Adrenal gland (tissue), 5 donors: ENCODE results near the gene SLC25A45.

Source experiments
- POLR2A ChIP-seq, 2 donors: fragments of 450-650 bp; IDR thresholded peaks; one replicate each; pipeline ENCODE4 v1.6.1; 2017; ENCODE audit warnings: antibody characterized with exemption in 2 of 2, mild to moderate bottlenecking in 2 of 2, moderate library complexity in 1 of 2
- TF ChIP-seq, protein P1 (sequence below), 6 experiments: fragments of 450-650 bp in 4 of 6; fragments of 200-600 bp in 2 of 6; sonication (generic) in 1 of 6; IDR thresholded peaks; 1 replicate in 5 of 6; 2 replicates in 1 of 6; pipeline versions ENCODE4 v1.5.1 to v1.8.0; 2016 to 2021; ENCODE audit warnings: antibody characterized with exemption in 6 of 6, mild to moderate bottlenecking in 2 of 6, moderate library complexity in 1 of 6
- donor health status: DM: no; HTN: no; CAD: no.

DNA sequence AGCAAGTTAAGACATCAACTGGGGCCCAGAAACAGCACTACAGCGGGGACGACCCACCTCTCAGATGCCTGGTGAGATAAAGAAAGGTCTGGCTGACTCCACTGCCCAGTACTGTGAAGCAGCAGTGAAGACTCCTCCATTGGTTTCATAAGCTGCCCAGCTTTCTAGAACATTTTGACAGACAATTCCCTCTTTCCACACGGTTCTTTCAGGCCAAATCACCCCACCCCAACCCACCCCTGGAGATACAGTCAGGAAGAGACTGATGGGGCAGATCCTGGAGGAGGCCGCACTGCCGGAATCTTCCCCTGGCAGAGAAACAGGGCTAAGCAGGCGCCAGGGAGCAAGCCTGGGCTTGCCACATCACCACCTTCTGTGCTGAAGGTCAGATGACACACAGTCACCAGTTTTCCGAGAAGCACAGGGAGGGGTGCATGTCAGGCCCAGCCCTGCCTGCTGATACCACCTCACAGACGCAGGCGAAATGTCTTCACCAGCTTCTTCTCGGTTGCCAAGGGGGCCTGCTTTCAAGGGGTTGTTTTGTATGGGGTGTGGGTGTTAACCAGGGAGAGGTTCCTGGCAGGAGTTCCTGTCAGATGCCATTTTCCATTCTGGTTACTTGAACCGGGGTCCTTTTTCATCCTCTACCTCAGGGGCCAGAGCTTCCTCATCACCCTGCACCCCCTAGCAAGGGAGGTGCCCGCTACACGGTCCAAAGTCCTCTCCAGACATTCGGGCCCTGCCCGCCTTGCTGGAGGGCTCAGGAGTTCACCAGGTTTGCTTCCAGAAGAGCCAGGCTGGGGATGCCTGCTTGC lies 38.7 kb upstream of the SLC25A45 start:
- TF ChIP-seq, protein P1, sequence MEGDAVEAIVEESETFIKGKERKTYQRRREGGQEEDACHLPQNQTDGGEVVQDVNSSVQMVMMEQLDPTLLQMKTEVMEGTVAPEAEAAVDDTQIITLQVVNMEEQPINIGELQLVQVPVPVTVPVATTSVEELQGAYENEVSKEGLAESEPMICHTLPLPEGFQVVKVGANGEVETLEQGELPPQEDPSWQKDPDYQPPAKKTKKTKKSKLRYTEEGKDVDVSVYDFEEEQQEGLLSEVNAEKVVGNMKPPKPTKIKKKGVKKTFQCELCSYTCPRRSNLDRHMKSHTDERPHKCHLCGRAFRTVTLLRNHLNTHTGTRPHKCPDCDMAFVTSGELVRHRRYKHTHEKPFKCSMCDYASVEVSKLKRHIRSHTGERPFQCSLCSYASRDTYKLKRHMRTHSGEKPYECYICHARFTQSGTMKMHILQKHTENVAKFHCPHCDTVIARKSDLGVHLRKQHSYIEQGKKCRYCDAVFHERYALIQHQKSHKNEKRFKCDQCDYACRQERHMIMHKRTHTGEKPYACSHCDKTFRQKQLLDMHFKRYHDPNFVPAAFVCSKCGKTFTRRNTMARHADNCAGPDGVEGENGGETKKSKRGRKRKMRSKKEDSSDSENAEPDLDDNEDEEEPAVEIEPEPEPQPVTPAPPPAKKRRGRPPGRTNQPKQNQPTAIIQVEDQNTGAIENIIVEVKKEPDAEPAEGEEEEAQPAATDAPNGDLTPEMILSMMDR (IDR thresholded peaks at IDR 0.05), result no peak
- TF ChIP-seq POLR2A (IDR thresholded peaks at IDR 0.05), result peak in 1 of 2 donors; percentile 88
